GM19240 (cell line): ENCODE data around the gene IKZF4.
"Not testable (repeated sequence)": the region's sequence is repeated elsewhere in the genome, so short reads cannot be mapped to it uniquely, and the experiment has no call there.

Experiments
- DNase-seq: peaks from one replicate; pipeline ENCODE4 v3.0.0; 2011; ENCODE audit warnings: low spot score; ENCODE audit not compliant: insufficient read length

IKZF4 gene

GRCh38 chr12:56040151-56040550 lies 19.3 kb downstream of the IKZF4 start:
- no peak for DNase-seq

GRCh38 chr12:56040963-56041551 lies 20.2 kb downstream of the IKZF4 start:
- no peak for DNase-seq

- DNase-seq, result peak; percentile 68
Measured at GRCh38 chr12:56041552-56042429, 20.9 kb downstream of the IKZF4 start, which contains the start of gene RPS26. Gene RPS26, plus strand, starts transcription at chr12:56041918. Its CDS starts 249 bp downstream, at chr12:56042167.

GRCh38 chr12:56042430-56042813 lies 21.6 kb downstream of the IKZF4 start:
- not testable (repeated sequence) for DNase-seq

GRCh38 chr12:56042843-56043242 lies 22.0 kb downstream of the IKZF4 start:
- no peak for DNase-seq

- DNase-seq, result no peak
Measured at GRCh38 chr12:56046027-56046780, 25.4 kb downstream of the IKZF4 start.

- DNase-seq, result no peak
Measured at GRCh38 chr12:56053407-56053893, 32.6 kb downstream of the IKZF4 start.

GRCh38 chr12:56059964-56060363 lies 39.1 kb downstream of the IKZF4 start:
- DNase-seq, result not testable (repeated sequence)

GRCh38 chr12:56061982-56062381 lies 41.1 kb downstream of the IKZF4 start:
- DNase-seq, result no peak

GRCh38 chr12:56062996-56063395 lies 42.2 kb downstream of the IKZF4 start:
- no peak for DNase-seq

GRCh38 chr12:56071648-56072047 lies 50.8 kb downstream of the IKZF4 start:
- no peak for DNase-seq

GRCh38 chr12:56074396-56074795 lies 53.6 kb downstream of the IKZF4 start:
- DNase-seq, result no peak

- not testable (repeated sequence) for DNase-seq
Measured at GRCh38 chr12:56077966-56078365, 57.1 kb downstream of the IKZF4 start.

- DNase-seq, result no peak
Measured at GRCh38 chr12:56078427-56078826, 57.6 kb downstream of the IKZF4 start.

- DNase-seq, result peak; percentile 65
Measured at GRCh38 chr12:56078931-56079722, 58.3 kb downstream of the IKZF4 start.

GRCh38 chr12:56079723-56080555 lies 59.1 kb downstream of the IKZF4 start, which contains the start of gene ERBB3:
Gene ERBB3, plus strand, starts transcription at chr12:56080165. Its CDS starts 136 bp downstream, at chr12:56080301.
- DNase-seq, result no peak

- no peak for DNase-seq
Measured at GRCh38 chr12:56080556-56081138, 59.8 kb downstream of the IKZF4 start.

GRCh38 chr12:56081393-56082347 lies 60.8 kb downstream of the IKZF4 start:
- no peak for DNase-seq
